Activated B cell treated with CpG ODN at 0.5 μM for 24 hours (primary cell): ENCODE data around the gene RNF169. TPM values are rescaled to one million over a fixed set of nuclear protein-coding genes. Genes with fewer than 3 reads are reported as not detected.

Source experiments
- ATAC-seq: fragments of 200-7000 bp; cut with Tn5 transposase; one replicate; pipeline ENCODE4 v1.10.0; 2021; ENCODE audit warnings: low read depth, mild to moderate bottlenecking, moderate library complexity
- CTCF ChIA-PET: fragments of 350-600 bp; sonication (Branson Sonifier 250); formaldehyde crosslinking; loops from one replicate; lab custom pipeline; 2021; ENCODE audit warnings: antibody characterized with exemption; lab: Charles Lee
- POLR2A ChIA-PET: fragments of 350-600 bp; sonication (Branson Sonifier 250); formaldehyde crosslinking; loops from one replicate; lab custom pipeline; 2021; ENCODE audit warnings: antibody characterized with exemption; lab: Charles Lee
- DNase-seq: peaks from one replicate; pipeline ENCODE4 v3.0.0; 2022
- H3K27ac Mint-ChIP-seq: one replicate; pipeline ENCODE4 v1.8.0; 2020; ENCODE audit warnings: mixed read lengths
- H3K27me3 Mint-ChIP-seq: one replicate; pipeline ENCODE4 v1.8.0; 2021; ENCODE audit warnings: mixed read lengths
- H3K36me3 Mint-ChIP-seq: one replicate; pipeline ENCODE4 v1.8.0; 2021; ENCODE audit warnings: low read depth, mixed read lengths
- H3K4me1 Mint-ChIP-seq: one replicate; pipeline ENCODE4 v1.8.0; 2021; ENCODE audit warnings: mixed read lengths
- H3K4me3 Mint-ChIP-seq: one replicate; pipeline ENCODE4 v1.8.0; 2020; ENCODE audit warnings: mild to moderate bottlenecking, mixed read lengths
- H3K9me3 Mint-ChIP-seq: one replicate; pipeline ENCODE4 v1.8.0; 2020; ENCODE audit warnings: mixed read lengths
- intact Hi-C: fragments of 100-400 bp; cut with micrococcal nuclease; formaldehyde crosslinking; loops from one replicate; pipeline ENCODE4 v1.15.1; 2024
- total RNA-seq: library from RNA; stranded (reverse); gene quantifications from 2 replicates; pipeline ENCODE4 v1.2.3, GENCODE V29; 2022
- TF ChIP-seq, protein P1 (sequence below): fragments of 200-600 bp; IDR thresholded peaks from one replicate; pipeline ENCODE4 v1.8.0; 2022; ENCODE audit warnings: antibody characterized with exemption, mild to moderate bottlenecking

RNF169 gene
- total RNA-seq, 1 donor from 2014 or later = 22.2 TPM

DNA sequence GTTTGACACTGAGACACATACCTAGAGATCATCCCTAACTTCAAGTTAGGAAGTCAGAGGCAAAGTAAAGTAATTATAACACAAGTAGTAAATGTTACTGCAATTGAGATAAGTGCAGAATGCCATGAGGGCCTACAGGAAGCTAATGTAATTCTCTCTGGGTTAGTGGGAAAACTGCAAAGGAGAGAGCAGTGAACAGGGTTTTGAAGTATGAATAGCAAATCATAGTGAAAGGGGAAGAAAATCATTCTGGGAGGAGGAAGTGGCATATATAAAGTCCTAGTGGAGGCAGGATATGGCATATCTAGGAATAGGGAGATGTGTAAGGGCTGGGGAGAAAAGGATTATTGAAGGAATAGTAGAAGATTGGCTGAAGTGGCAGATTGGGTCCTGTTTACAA lies 27.9 kb downstream of the RNF169 start:
- TF ChIP-seq, protein P1, sequence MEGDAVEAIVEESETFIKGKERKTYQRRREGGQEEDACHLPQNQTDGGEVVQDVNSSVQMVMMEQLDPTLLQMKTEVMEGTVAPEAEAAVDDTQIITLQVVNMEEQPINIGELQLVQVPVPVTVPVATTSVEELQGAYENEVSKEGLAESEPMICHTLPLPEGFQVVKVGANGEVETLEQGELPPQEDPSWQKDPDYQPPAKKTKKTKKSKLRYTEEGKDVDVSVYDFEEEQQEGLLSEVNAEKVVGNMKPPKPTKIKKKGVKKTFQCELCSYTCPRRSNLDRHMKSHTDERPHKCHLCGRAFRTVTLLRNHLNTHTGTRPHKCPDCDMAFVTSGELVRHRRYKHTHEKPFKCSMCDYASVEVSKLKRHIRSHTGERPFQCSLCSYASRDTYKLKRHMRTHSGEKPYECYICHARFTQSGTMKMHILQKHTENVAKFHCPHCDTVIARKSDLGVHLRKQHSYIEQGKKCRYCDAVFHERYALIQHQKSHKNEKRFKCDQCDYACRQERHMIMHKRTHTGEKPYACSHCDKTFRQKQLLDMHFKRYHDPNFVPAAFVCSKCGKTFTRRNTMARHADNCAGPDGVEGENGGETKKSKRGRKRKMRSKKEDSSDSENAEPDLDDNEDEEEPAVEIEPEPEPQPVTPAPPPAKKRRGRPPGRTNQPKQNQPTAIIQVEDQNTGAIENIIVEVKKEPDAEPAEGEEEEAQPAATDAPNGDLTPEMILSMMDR = no peak
- no peak for ATAC-seq
- intact Hi-C loops = no loop called here
- POLR2A ChIA-PET = no interaction called here
- DNase-seq = no peak
- no peak overlapping the region for H3K27ac Mint-ChIP-seq
- H3K4me1 Mint-ChIP-seq = peaks cover 27% of the 10 kb centered on the region
- no peak overlapping the region for H3K4me3 Mint-ChIP-seq
- no peaks in the 10 kb centered on the region for H3K27me3 Mint-ChIP-seq
- CTCF ChIA-PET = interaction anchor here (0.6 kb wide), 1 partner anchor 1231 kb away, joined by 3 read pairs; no protein-coding TSS in a partner anchor
- H3K36me3 Mint-ChIP-seq = peaks cover 20% of the 10 kb centered on the region
- no peaks in the 10 kb centered on the region for H3K9me3 Mint-ChIP-seq

DNA sequence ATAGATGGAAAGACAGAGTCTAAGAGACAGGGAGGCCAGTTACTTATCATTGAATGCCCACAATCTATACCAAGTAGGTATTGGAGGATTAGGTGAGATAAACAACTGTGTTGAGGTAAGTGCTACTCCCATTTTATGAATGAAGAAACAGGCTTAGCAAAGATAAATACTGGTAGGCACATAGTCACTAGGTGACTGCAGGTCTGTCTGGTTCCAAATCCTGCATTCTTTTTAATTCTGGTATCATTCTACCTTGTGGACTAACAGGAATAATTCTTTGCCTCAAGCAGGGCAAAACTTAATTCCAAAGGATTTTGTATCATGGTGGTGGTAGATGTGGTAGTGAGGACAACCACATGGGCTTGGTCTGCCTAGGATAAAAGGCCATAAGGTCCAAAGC lies 28.4 kb downstream of the RNF169 start:
- TF ChIP-seq, protein P1 = no peak
- no peak for ATAC-seq
- peaks cover 27% of the 10 kb centered on the region for H3K4me1 Mint-ChIP-seq
- no peaks in the 10 kb centered on the region for H3K9me3 Mint-ChIP-seq
- H3K27me3 Mint-ChIP-seq = no peaks in the 10 kb centered on the region
- CTCF ChIA-PET = interaction anchor here (0.6 kb wide), 1 partner anchor 1231 kb away, joined by 3 read pairs; no protein-coding TSS in a partner anchor
- POLR2A ChIA-PET = no interaction called here
- no peak overlapping the region for H3K27ac Mint-ChIP-seq
- no peak overlapping the region for H3K4me3 Mint-ChIP-seq
- no peak for DNase-seq
- peaks cover 20% of the 10 kb centered on the region for H3K36me3 Mint-ChIP-seq
- intact Hi-C loops = no loop called here

- H3K36me3 Mint-ChIP-seq = peaks cover 20% of the 10 kb centered on the region
- intact Hi-C loops = no loop called here
- H3K27ac Mint-ChIP-seq = no peak overlapping the region
- peaks cover 30% of the 10 kb centered on the region for H3K4me1 Mint-ChIP-seq
- no peak overlapping the region for H3K4me3 Mint-ChIP-seq
- CTCF ChIA-PET = no interaction called here
- ATAC-seq (no peak), DNase-seq (no peak)
- H3K27me3 Mint-ChIP-seq = no peaks in the 10 kb centered on the region
- POLR2A ChIA-PET = no interaction called here
- H3K9me3 Mint-ChIP-seq = no peaks in the 10 kb centered on the region
- TF ChIP-seq, protein P1 = no peak
Measured at GRCh38 chr11:74777877-74778276, 29.2 kb downstream of the RNF169 start.

GRCh38 chr11:74778581-74778980 lies 29.9 kb downstream of the RNF169 start:
- peaks cover 20% of the 10 kb centered on the region for H3K36me3 Mint-ChIP-seq
- ATAC-seq (no peak), DNase-seq (no peak)
- TF ChIP-seq, protein P1 = no peak
- ChIA-PET CTCF (no interaction called here), POLR2A (no interaction called here)
- H3K27me3 Mint-ChIP-seq = no peaks in the 10 kb centered on the region
- no peak overlapping the region for H3K4me3 Mint-ChIP-seq
- H3K27ac Mint-ChIP-seq = no peak overlapping the region
- intact Hi-C loops = no loop called here
- H3K9me3 Mint-ChIP-seq = no peaks in the 10 kb centered on the region
- peaks cover 34% of the 10 kb centered on the region for H3K4me1 Mint-ChIP-seq

- no peaks in the 10 kb centered on the region for H3K9me3 Mint-ChIP-seq
- H3K36me3 Mint-ChIP-seq = peaks cover 12% of the 10 kb centered on the region
- no peak overlapping the region for H3K27ac Mint-ChIP-seq
- ChIA-PET CTCF (no interaction called here), POLR2A (interaction anchor here (1.0 kb wide), 1 partner anchor 12 kb away, joined by 3 read pairs; no protein-coding TSS in a partner anchor)
- intact Hi-C loops = no loop called here
- DNase-seq = no peak
- no peaks in the 10 kb centered on the region for H3K27me3 Mint-ChIP-seq
- TF ChIP-seq, protein P1 = no peak
- no peak for ATAC-seq
- H3K4me1 Mint-ChIP-seq = peaks cover 37% of the 10 kb centered on the region
- no peak overlapping the region for H3K4me3 Mint-ChIP-seq
Measured at GRCh38 chr11:74780248-74781005, 31.8 kb downstream of the RNF169 start.
